GM18873 (cell line): ENCODE data around the gene TXNDC15.
"Not testable (repeated sequence)": the region's sequence is repeated elsewhere in the genome, so short reads cannot be mapped to it uniquely, and the experiment has no call there.

Source experiments
- ATAC-seq: cut with Tn5 transposase; IDR thresholded peaks from one replicate; pipeline ENCODE4 v1.9.1; 2021; ENCODE audit warnings: mild to moderate bottlenecking, moderate library complexity, moderate number of reproducible peaks; ENCODE audit not compliant: unreplicated experiment, low FRiP score

Gene TXNDC15

GRCh38 chr5:134874831-134875655 is 872 bp downstream of the TXNDC15 start:
- peak; percentile 23 for ATAC-seq

- ATAC-seq = no peak
Measured at GRCh38 chr5:134877159-134877558, 3.0 kb downstream of the TXNDC15 start.

- ATAC-seq = no peak
Measured at GRCh38 chr5:134878403-134878802, 4.2 kb downstream of the TXNDC15 start.

DNA sequence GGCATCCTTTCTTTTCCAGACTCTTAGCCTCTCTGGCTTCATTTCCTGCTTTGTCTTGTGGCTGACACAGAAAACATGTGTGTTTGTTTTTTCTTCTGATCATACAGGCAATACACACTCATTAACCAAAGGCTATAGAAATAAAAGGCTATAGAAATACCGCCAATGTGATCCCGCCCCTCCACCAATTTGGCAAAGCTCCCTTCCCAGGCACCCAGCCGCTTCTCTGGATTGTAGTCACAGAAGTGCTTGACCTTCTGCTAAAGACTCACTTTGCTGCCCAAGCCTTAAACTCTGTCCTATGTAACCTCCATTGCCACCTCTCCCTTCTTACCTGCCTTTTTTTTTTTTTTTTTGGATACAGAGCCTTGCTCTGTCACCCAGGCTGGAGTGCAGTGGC is 5.3 kb downstream of the TXNDC15 start:
- no peak for ATAC-seq

DNA sequence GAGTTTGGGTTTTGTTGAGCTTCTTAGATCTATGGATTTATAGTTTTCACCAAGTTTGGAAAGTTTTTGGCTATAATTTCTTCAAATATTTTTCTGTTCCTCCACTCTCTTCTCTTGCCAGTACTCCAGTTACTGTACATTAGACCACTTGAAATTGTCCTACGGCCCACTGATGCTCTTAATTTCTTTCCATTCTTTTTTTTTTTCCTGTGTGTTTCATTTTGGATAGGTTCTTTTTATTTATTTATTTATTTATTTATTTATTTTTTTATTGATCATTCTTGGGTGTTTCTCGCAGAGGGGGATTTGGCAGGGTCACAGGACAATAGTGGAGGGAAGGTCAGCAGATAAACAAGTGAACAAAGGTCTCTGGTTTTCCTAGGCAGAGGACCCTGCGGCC is 6.8 kb downstream of the TXNDC15 start:
- ATAC-seq = not testable (repeated sequence)

DNA sequence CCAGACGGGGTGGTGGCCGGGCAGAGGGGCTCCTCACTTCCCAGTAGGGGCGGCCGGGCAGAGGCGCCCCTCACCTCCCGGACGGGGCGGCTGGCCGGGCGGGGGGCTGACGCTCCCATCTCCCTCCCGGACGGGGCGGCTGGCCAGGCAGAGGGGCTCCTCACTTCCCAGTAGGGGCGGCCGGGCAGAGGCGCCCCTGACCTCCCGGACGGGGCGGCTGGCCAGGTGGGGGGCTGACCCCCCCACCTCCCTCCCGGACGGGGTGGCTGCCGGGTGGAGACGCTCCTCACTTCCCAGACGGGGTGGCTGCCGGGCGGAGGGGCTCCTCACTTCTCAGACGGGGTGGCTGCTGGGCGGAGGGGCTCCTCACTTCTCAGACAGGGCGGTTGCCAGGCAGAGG is 7.5 kb downstream of the TXNDC15 start:
- not testable (repeated sequence) for ATAC-seq

DNA sequence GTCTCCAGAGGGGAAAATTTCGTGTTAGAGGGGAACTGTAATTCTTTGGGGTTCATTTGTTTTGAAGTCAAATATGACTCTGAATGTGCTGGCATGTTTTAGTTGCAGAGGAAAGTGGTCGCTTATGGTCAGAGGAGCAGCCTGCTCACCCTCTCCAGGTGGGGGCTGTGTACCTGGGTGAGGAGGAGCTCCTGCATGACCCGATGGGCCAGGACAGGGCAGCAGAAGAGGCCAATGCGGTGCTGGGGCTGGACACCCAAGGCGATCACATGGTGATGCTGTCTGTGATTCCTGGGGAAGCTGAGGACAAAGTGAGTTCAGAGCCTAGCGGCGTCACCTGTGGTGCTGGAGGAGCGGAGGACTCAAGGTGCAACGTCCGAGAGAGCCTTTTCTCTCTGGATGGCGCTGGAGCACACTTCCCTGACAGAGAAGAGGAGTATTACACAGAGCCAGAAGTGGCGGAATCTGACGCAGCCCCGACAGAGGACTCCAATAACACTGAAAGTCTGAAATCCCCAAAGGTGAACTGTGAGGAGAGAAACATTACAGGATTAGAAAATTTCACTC is 13.5 kb downstream of the TXNDC15 start:
- ATAC-seq = no peak

DNA sequence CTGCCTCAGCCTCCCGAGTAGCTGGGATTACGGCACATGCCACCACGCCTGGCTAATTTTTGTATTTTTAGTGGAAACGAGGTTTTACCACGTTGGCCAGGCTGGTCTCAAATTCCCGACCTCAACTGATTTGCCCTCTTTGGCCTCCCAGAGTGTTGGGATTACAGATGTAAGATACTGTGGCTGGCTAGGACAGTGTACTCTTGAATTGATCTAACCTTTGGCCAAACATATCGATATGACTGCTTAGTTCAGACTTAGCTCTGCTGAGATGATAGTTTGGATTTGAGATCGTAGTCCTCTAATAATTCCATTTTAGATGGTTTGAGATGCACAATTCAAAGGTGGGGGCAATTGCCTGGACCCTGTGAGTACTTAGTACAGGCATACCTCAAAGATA is 15.2 kb downstream of the TXNDC15 start:
- ATAC-seq = no peak

DNA sequence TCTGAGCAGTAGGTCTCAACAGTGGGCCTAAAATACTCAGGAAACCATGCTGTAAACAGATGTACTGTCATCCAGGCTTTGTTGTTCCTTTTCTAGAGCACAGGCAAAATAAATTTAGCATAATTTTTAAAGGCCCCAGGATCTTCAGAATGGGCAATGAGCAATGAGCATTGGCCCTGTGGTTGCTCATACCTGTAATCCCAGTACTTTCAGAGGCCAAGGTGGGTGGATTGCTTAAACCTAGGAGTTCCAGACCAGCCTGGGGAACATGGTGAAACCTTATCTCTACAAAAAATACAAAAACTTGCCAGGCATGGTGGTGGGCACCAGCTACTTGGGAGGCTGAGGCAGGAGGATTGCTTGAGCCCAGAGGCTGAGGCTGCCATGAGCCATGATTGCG is 17.3 kb downstream of the TXNDC15 start:
- no peak for ATAC-seq

- no peak for ATAC-seq
Measured at GRCh38 chr5:134892282-134892681, 18.1 kb downstream of the TXNDC15 start.

GRCh38 chr5:134892926-134893325 is 18.8 kb downstream of the TXNDC15 start:
- no peak for ATAC-seq

DNA sequence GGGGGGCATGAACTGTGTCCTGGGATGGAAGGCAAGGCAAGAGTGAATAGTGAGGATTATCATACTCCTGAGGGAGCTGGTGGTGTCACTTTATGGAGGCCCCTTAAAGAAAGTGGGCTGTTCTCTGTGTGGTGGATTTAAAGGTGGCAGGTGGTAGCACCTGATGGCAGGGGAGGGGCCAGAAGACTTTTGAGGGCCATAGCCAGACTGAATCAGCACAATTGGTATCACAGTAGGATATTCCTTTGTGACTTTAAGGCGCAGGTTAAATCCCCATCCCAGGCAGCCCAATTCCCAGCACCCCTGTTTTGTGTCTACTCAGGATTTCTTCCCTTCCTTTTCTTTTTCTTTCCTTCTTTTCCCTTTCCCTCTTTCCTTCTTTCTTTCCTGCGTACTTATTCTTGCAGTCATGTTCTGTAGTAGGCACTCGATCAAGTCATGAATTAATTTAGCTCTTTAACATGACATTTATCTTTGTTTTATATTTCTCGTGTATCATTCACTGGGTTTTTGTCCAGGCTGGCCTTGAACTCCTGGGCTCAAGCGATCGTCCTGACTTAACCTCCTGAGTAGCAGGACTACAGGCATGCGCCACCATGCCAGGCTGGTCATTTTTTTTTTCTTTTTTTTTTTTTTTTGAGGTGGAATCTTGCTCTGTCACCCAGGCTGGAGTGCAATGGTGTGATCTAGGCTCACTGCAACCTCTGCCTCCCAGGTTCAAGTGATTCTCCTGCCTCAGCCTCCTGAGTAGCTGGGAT is 19.8 kb downstream of the TXNDC15 start:
- no peak for ATAC-seq

GRCh38 chr5:134902071-134902801 is 28.1 kb downstream of the TXNDC15 start:
- ATAC-seq = no peak

GRCh38 chr5:134904610-134905245 is 30.6 kb downstream of the TXNDC15 start, which contains the start of gene PCBD2:
TSS of gene PCBD2 (plus strand) at chr5:134905131. CDS start at chr5:134905140, 9 bp downstream.
- ATAC-seq = peak; percentile 65

GRCh38 chr5:134905246-134905996 is 31.2 kb downstream of the TXNDC15 start:
- peak; percentile 27 for ATAC-seq

- ATAC-seq = no peak
Measured at GRCh38 chr5:134906811-134907210, 32.6 kb downstream of the TXNDC15 start.

- not testable (repeated sequence) for ATAC-seq
Measured at GRCh38 chr5:134910752-134911151, 36.6 kb downstream of the TXNDC15 start.

DNA sequence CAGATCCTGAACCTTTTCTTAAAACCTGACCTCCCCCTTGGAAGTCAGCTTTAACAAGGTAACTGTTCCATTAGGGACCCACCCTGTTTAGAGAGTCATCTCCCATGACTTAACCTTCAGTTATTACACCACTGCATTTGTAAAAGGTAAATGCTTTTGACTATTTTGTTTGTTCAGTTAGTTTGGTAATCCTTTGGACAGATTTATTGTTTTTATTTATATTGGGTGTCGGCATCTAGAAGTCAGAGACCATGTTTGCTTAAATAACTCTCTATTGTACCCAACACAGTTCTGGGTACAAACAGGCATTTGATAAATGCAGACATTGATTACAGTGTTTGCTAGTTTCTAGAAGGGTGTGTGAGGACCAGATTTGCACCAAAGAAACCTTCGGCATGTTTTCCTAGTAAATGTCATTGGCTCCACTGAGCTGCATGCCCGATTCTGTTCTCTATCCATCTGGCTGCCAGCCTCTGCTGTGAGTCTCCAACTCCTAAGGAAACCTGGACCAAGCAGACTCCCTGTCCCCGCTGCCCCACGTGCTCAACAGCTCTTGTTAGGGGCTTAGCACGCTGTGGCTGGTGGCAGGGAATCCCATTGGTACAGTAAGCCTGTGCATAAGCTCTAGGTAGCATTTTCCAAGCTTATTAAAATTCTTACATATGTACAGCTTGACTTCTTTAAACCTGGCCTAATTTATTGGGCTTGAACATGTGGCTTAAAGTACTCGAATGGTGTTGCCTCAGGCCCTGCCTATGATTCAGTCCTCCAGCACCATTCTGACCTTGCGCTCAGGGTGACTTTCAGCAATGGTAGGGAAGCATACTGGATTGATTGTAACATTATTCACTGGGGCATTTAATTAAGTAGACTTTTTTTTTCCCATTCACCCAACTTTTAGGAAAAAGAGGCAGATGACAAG is 37.4 kb downstream of the TXNDC15 start:
- no peak for ATAC-seq
